T-cell (primary cell): Measurements from ENCODE around the gene OTOA. TPM values are rescaled to one million over a fixed set of nuclear protein-coding genes. Genes with fewer than 3 reads are reported as not detected.

Experiments
- ATAC-seq, 4 experiments: fragments of 200-7000 bp in 3 of 4; fragments of 150-1000 bp in 1 of 4; cut with Tn5 transposase; replicated peaks in 1 of 4; 1 replicate in 3 of 4; 2 replicates in 1 of 4; pipeline ENCODE4 v1.10.0; 2021; ENCODE audit warnings: moderate library complexity in 3 of 4, mild to moderate bottlenecking in 2 of 4, moderate number of reproducible peaks in 1 of 4
- CTCF ChIA-PET, 2 donors: fragments of 300-600 bp; sonication (Branson Sonifier 250); formaldehyde crosslinking; loops; one replicate each; lab custom pipeline; 2022; ENCODE audit warnings: antibody characterized with exemption in 2 of 2; lab: Charles Lee
- POLR2A ChIA-PET, 2 donors: fragments of 300-600 bp; sonication (Branson Sonifier 250); formaldehyde crosslinking; loops; one replicate each; lab custom pipeline; 2022; ENCODE audit warnings: antibody characterized with exemption in 2 of 2; lab: Charles Lee
- DNase-seq, 35 experiments: peaks; one replicate each; pipeline versions ENCODE4 v3.0.0 to v3.0.0-alpha.2; 2013 to 2023
- H3K27ac ChIP-seq: one replicate; pipeline ENCODE4 v1.5.1; 2013; ENCODE audit warnings: low read length
- H3K27me3 ChIP-seq, 2 experiments: replicated peaks in 1 of 2; 1 replicate in 1 of 2; 2 replicates in 1 of 2; pipeline versions ENCODE4 v1.6.1 to v1.7.0; 2013; ENCODE audit warnings: low read length in 1 of 2, mixed read lengths in 1 of 2; ENCODE audit not compliant: control insufficient read depth in 2 of 2, insufficient read depth in 2 of 2; ENCODE audit errors: extremely low read depth in 1 of 2
- H3K36me3 ChIP-seq, 2 donors: 1 replicate in 1 of 2; 2 replicates in 1 of 2; pipeline versions ENCODE4 v1.6.1 to v1.7.0; 2013; ENCODE audit warnings: low read length in 1 of 2; ENCODE audit not compliant: control insufficient read depth in 2 of 2, insufficient read depth in 1 of 2; ENCODE audit errors: extremely low read depth in 1 of 2
- H3K4me1 ChIP-seq, 2 experiments: 1 replicate in 1 of 2; 2 replicates in 1 of 2; pipeline versions ENCODE4 v1.6.1 to v1.7.0; 2013; ENCODE audit warnings: low read length in 2 of 2, mixed read lengths in 1 of 2; ENCODE audit not compliant: insufficient read depth in 2 of 2, control insufficient read depth in 1 of 2; ENCODE audit errors: extremely low read depth in 1 of 2
- H3K4me3 ChIP-seq, 2 donors: 1 replicate in 1 of 2; 2 replicates in 1 of 2; pipeline versions ENCODE4 v1.5.1 to v1.7.0; 2013; ENCODE audit warnings: mild to moderate bottlenecking in 2 of 2, low read length in 1 of 2, moderate library complexity in 1 of 2; ENCODE audit not compliant: control insufficient read depth in 1 of 2; ENCODE audit errors: extremely low read depth in 1 of 2
- H3K9me3 ChIP-seq: 2 replicates; pipeline ENCODE4 v1.7.0; 2013
- H3K27ac Mint-ChIP-seq, 2 donors: one replicate each; pipeline ENCODE4 v1.8.0; 2020 to 2021; ENCODE audit warnings: mild to moderate bottlenecking in 2 of 2, mixed read lengths in 2 of 2
- H3K27me3 Mint-ChIP-seq, 2 donors: one replicate each; pipeline ENCODE4 v1.8.0; 2021 to 2022; ENCODE audit warnings: mixed read lengths in 2 of 2
- H3K36me3 Mint-ChIP-seq: one replicate; pipeline ENCODE4 v1.8.0; 2021; ENCODE audit warnings: mixed read lengths
- H3K4me1 Mint-ChIP-seq, 3 donors: one replicate each; pipeline ENCODE4 v1.8.0; 2020 to 2022; ENCODE audit warnings: mixed read lengths in 3 of 3, mild to moderate bottlenecking in 1 of 3
- H3K4me3 Mint-ChIP-seq, 3 donors: one replicate each; pipeline ENCODE4 v1.8.0; 2020 to 2022; ENCODE audit warnings: mild to moderate bottlenecking in 3 of 3, mixed read lengths in 3 of 3, moderate library complexity in 3 of 3
- H3K9me3 Mint-ChIP-seq, 3 donors: one replicate each; pipeline ENCODE4 v1.8.0; 2020 to 2022; ENCODE audit warnings: mixed read lengths in 3 of 3
- WGBS: methylation state at CpG from one replicate; pipeline ENCODE4 v1.1.5; 2013; ENCODE audit warnings: missing lambda C conversion rate; ENCODE audit not compliant: insufficient coverage; 5-methylcytosine and 5-hydroxymethylcytosine counted together
- total RNA-seq, 35 experiments: library from RNA in 6 of 35; stranded (reverse) in 6 of 35; fragments of 120-200 nt in 1 of 35; gene quantifications; one replicate each; pipeline versions ENCODE4 v1.2.1 to v1.2.4 and lab custom pipeline; 2013 to 2026

The OTOA gene
- total RNA-seq, 5 donors from 2014 or later (not counting 1 experiment from before 2014, with no cell fraction given): 0.18 to 0.20 (median 0.19) TPM; not detected in 2

GRCh38 chr16:21620592-21620991 is 43.2 kb upstream of the OTOA start:
- peak overlapping the region; percentile 68 to 85 for H3K27ac Mint-ChIP-seq
- Histone ChIP-seq H3K36me3 (peaks cover 3 to 15% of the 10 kb centered on the region in 2 donors), H3K27ac (peak overlapping the region; percentile 8), H3K4me3 (no peak overlapping the region), H3K4me1 (peaks cover 9 to 18% of the 10 kb centered on the region in 2 experiments), H3K9me3 (no peaks in the 10 kb centered on the region), H3K27me3 (no peaks in the 10 kb centered on the region)
- H3K27me3 Mint-ChIP-seq: no peaks in the 10 kb centered on the region
- CTCF ChIA-PET: interaction anchor here in 1 of 2 donors (1.1 kb wide), 1 partner anchor 19 kb away, joined by 5 read pairs; no protein-coding TSS in a partner anchor
- peak overlapping the region in 1 of 3 donors; percentile 43 for H3K4me3 Mint-ChIP-seq
- ATAC-seq (no peak), DNase-seq (no peak)
- H3K9me3 Mint-ChIP-seq: no peaks in the 10 kb centered on the region
- peaks cover 45% of the 10 kb centered on the region for H3K36me3 Mint-ChIP-seq
- POLR2A ChIA-PET: interaction anchor here in 1 of 2 donors (0.5 to 1.0 kb wide), 3 partner anchors 15 to 675 kb away, joined by 3 to 5 read pairs (median 5); no protein-coding TSS in a partner anchor
- H3K4me1 Mint-ChIP-seq: peaks cover 45 to 73% (median 63%) of the 10 kb centered on the region in 3 donors

DNA sequence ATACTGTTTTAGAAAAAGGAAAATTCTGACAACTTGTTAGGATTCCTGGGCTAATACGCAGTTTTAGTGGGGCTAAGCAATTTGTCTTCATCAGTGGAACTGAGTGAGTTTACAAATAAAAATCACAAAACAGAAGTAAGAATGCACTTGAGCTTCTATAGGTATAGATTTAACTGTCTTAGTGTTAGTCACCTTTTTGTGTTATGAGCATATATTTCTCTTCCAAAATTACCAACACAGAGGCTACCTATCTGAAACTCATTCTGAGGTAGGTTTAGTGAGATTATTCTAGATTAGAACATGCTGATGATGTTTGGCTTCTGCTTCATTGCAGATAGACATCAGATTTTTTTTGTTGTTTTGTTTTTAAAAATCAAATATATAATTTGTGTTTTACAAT is 41.2 kb upstream of the OTOA start:
- ATAC-seq (no peak), DNase-seq (no peak)
- Mint-ChIP-seq H3K27ac (peak overlapping the region; percentile 68 to 85), H3K36me3 (peaks cover 56% of the 10 kb centered on the region), H3K4me3 (no peak overlapping the region), H3K9me3 (no peaks in the 10 kb centered on the region), H3K27me3 (no peaks in the 10 kb centered on the region), H3K4me1 (peaks cover 52 to 77% (median 66%) of the 10 kb centered on the region in 3 donors)
- WGBS: no CpG with 5 or more reads among the region's 1 CpG
- ChIA-PET CTCF (interaction anchor here in 1 of 2 donors (0.6 to 0.7 kb wide), 2 partner anchors 38 to 39 kb away, joined by 3 read pairs; no protein-coding TSS in a partner anchor), POLR2A (interaction anchor here (0.5 to 0.6 kb wide), 2 partner anchors 35 to 91 kb away, joined by 3 to 5 read pairs; no protein-coding TSS in a partner anchor)
- Histone ChIP-seq H3K27ac (no peak overlapping the region), H3K36me3 (peaks cover 3 to 15% of the 10 kb centered on the region in 2 donors), H3K9me3 (no peaks in the 10 kb centered on the region), H3K4me1 (peaks cover 18 to 24% of the 10 kb centered on the region in 2 experiments), H3K4me3 (no peak overlapping the region), H3K27me3 (no peaks in the 10 kb centered on the region)

DNA sequence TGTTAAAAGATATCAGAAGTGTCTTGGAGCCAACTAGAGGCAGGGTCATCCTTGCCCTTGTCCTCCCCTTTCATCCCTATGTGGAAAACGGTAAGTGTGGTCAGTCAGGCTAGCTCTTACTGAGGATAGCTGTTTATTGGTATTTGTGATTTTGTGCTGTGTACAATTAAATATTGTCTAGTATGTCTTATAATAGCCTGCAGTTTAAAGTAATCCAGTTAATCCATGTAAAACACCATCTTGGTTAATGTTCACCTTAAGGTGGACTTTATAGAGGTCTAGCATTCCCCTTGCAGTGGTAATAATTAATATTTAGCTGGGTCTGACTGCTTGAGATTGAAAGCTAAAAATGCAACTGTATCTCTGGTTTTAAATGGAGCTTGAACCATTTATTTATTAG is 38.7 kb upstream of the OTOA start:
- Mint-ChIP-seq H3K4me1 (peaks cover 46 to 66% (median 63%) of the 10 kb centered on the region in 3 donors), H3K27me3 (no peaks in the 10 kb centered on the region), H3K4me3 (no peak overlapping the region), H3K27ac (peak overlapping the region in 1 of 2 donors; percentile 52), H3K9me3 (no peaks in the 10 kb centered on the region), H3K36me3 (peaks cover 51% of the 10 kb centered on the region)
- Histone ChIP-seq H3K9me3 (no peaks in the 10 kb centered on the region), H3K4me3 (no peak overlapping the region), H3K36me3 (peaks cover 2 to 22% of the 10 kb centered on the region in 2 donors), H3K27me3 (no peaks in the 10 kb centered on the region), H3K27ac (no peak overlapping the region), H3K4me1 (peaks cover 18 to 24% of the 10 kb centered on the region in 2 experiments)
- CTCF ChIA-PET: no interaction called here
- DNase-seq (no peak), ATAC-seq (no peak)
- no CpG with 5 or more reads among the region's 1 CpG for WGBS
- POLR2A ChIA-PET: no interaction called here

DNA sequence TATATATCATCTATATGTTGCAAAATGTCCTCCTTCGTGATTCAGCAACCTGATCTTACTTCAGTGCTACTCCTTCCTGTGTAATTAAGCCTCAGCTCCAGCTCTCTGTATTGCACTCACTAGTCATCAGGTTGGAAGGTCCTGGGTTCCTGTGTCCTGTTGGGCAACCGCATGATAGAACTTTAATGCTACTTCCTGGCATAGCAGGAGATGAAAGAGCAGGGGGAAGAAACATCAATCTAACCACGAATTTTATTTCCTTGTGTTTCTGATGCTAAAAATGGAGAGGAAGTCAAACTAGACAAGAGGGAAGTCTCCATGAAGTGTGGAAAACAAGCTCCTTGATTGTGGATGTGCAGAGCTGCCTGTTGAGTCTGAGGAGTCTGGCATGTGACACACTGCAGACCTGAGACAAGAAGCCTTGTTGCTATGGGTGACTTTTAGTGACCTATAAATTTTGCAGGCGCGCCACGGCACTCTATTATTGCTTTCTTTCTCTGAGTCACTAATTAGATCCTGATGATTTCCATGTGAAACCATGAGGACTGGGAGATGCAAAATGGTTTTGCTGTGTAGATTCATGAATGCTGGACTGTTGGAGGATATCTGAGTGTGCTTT is 37.0 kb upstream of the OTOA start:
- H3K27me3 Mint-ChIP-seq: no peaks in the 10 kb centered on the region
- ATAC-seq (peak; percentile 61 to 89 (median 66)), DNase-seq (peak in 1 of 35 experiments; percentile 37)
- Histone ChIP-seq H3K27ac (peak overlapping the region; percentile 14), H3K4me3 (no peak overlapping the region), H3K9me3 (no peaks in the 10 kb centered on the region), H3K36me3 (peaks cover 5 to 24% of the 10 kb centered on the region in 2 donors), H3K4me1 (peaks cover 15 to 18% of the 10 kb centered on the region in 2 experiments), H3K27me3 (no peaks in the 10 kb centered on the region)
- peak overlapping the region; percentile 81 to 85 for H3K27ac Mint-ChIP-seq
- peaks cover 52% of the 10 kb centered on the region for H3K36me3 Mint-ChIP-seq
- WGBS: 48% methylated on average over 3 of the region's 6 CpGs
- ChIA-PET POLR2A (no interaction called here), CTCF (no interaction called here)
- H3K4me3 Mint-ChIP-seq: peak overlapping the region; percentile 2 to 55 (median 28)
- H3K9me3 Mint-ChIP-seq: no peaks in the 10 kb centered on the region
- peaks cover 30 to 48% (median 46%) of the 10 kb centered on the region in 3 donors for H3K4me1 Mint-ChIP-seq

DNA sequence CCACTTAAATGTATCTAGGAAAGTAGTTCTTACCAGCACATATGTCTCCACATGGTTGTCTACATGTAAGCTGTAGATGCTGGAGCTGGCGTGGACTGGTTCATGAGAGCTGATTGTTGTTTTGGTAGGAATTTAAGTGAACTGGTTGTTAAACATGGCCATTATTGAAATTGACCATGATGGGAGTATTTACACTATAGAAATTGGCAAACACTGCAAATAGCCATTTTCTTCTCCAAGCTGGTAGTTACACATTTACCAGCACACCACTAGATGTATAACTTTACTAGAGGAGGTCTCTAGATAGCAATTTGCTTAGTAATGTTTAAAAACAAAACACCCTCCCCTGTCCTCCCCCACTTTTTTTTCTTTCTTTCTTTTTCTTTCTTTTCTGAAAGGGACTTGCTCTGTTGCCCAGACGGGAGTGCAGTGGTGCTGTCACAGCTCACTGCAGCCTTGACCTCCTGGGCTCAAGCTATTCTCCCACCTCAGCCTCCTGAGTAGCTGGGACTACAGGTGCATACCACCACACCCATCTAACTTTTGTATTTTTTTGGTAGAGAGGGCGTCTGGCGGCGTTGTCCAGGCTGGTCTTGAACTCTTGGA is 35.5 kb upstream of the OTOA start:
- H3K4me1 Mint-ChIP-seq: peaks cover 22 to 37% (median 36%) of the 10 kb centered on the region in 3 donors
- WGBS: 100% methylated on average over 1 of the region's 5 CpGs
- H3K27me3 Mint-ChIP-seq: no peaks in the 10 kb centered on the region
- DNase-seq (no peak), ATAC-seq (no peak)
- no peak overlapping the region for H3K4me3 ChIP-seq
- no peak overlapping the region for H3K4me3 Mint-ChIP-seq
- ChIA-PET CTCF (interaction anchor here in 1 of 2 donors (1.5 kb wide), 1 partner anchor 13 kb away, joined by 9 read pairs; no protein-coding TSS in a partner anchor), POLR2A (interaction anchor here in 1 of 2 donors (0.6 kb wide), 1 partner anchor 23 kb away, joined by 16 read pairs; no protein-coding TSS in a partner anchor)
- no peaks in the 10 kb centered on the region for H3K27me3 ChIP-seq
- peak overlapping the region; percentile 34 to 65 for H3K27ac Mint-ChIP-seq
- H3K4me1 ChIP-seq: peaks cover 11 to 18% of the 10 kb centered on the region in 2 experiments
- H3K27ac ChIP-seq: no peak overlapping the region
- no peaks in the 10 kb centered on the region for H3K9me3 Mint-ChIP-seq
- H3K36me3 Mint-ChIP-seq: peaks cover 54% of the 10 kb centered on the region
- H3K9me3 ChIP-seq: no peaks in the 10 kb centered on the region
- H3K36me3 ChIP-seq: peaks cover 5 to 24% of the 10 kb centered on the region in 2 donors

DNA sequence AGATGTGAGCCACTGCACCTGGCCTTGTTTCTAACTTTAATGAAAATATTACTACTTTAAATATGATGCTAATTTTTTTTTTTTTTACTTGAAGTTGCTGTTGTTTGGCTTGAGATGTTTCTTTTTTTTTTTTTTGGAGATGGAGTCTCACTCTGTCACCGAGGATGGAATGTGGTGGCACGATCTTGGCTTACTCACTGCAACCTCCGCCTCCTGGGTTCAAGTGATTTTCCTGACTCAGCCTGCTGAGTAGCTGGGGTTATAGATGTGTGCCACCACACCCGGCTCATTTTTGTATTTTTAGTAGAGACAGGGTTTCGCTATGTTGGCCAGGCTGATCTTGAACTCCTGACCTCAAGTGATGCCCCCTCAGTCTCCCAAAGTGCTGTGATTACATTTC is 35.0 kb upstream of the OTOA start:
- Mint-ChIP-seq H3K27ac (peak overlapping the region in 1 of 2 donors; percentile 23), H3K4me3 (no peak overlapping the region), H3K27me3 (no peaks in the 10 kb centered on the region), H3K36me3 (peaks cover 50% of the 10 kb centered on the region), H3K4me1 (peaks cover 20 to 32% (median 32%) of the 10 kb centered on the region in 3 donors), H3K9me3 (no peaks in the 10 kb centered on the region)
- Histone ChIP-seq H3K4me1 (peaks cover 11 to 18% of the 10 kb centered on the region in 2 experiments), H3K27me3 (no peaks in the 10 kb centered on the region), H3K27ac (no peak overlapping the region), H3K4me3 (no peak overlapping the region), H3K9me3 (no peaks in the 10 kb centered on the region), H3K36me3 (peaks cover 5 to 28% of the 10 kb centered on the region in 2 donors)
- 100% methylated on average over 2 of the region's 5 CpGs for WGBS
- ChIA-PET CTCF (interaction anchor here in 1 of 2 donors (1.5 kb wide), 1 partner anchor 12 kb away, joined by 9 read pairs; no protein-coding TSS in a partner anchor), POLR2A (no interaction called here)
- DNase-seq (no peak), ATAC-seq (no peak)
